Tibial nerve (tissue), 4 donors: Measurements from ENCODE around the gene PRKAG2. TPM values are rescaled to one million over a fixed set of nuclear protein-coding genes. Genes with fewer than 3 reads are reported as not detected.
"Not testable (repeated sequence)": the region's sequence is repeated elsewhere in the genome, so short reads cannot be mapped to it uniquely, and the experiment has no call there.

Experiments
- DNase-seq, 2 donors: peaks; one replicate each; pipeline ENCODE4 v3.0.0-alpha.2; 2019; ENCODE audit warnings: low spot score in 2 of 2
- H3K27ac ChIP-seq, 4 donors: fragments of 200-600 bp; sonication (generic) in 3 of 4; one replicate each; pipeline ENCODE4 v1.5.1; 2017 to 2019; ENCODE audit warnings: mild to moderate bottlenecking in 1 of 4
- H3K27me3 ChIP-seq, 2 donors: fragments of 200-600 bp; sonication (generic) in 1 of 2; one replicate each; pipeline versions ENCODE4 v1.5.1 to v1.6.0; 2017 to 2019
- H3K36me3 ChIP-seq, 3 donors: fragments of 200-600 bp; sonication (generic); one replicate each; pipeline ENCODE4 v1.5.1; 2018 to 2019
- H3K4me1 ChIP-seq, 4 donors: fragments of 200-600 bp; sonication (generic) in 3 of 4; one replicate each; pipeline ENCODE4 v1.5.1; 2017 to 2019
- H3K4me3 ChIP-seq, 4 donors: fragments of 200-600 bp; sonication (generic) in 3 of 4; one replicate each; pipeline ENCODE4 v1.5.1; 2017 to 2019; ENCODE audit warnings: mild to moderate bottlenecking in 1 of 4, moderate library complexity in 1 of 4
- H3K9me3 ChIP-seq, 4 donors: fragments of 200-600 bp; sonication (generic) in 3 of 4; one replicate each; pipeline ENCODE4 v1.5.1; 2017 to 2019
- CTCF ChIP-seq, 5 experiments: fragments of 200-600 bp in 3 of 5; fragments of 450-650 bp in 2 of 5; sonication (generic) in 3 of 5; IDR thresholded peaks; one replicate each; pipeline ENCODE4 v1.5.1; 2016 to 2019; ENCODE audit warnings: antibody characterized with exemption in 5 of 5, mild to moderate bottlenecking in 3 of 5, moderate library complexity in 2 of 5
- EP300 ChIP-seq, 2 donors: sonication (generic); formaldehyde crosslinking; IDR thresholded peaks; one replicate each; pipeline ENCODE4 v1.6.1; 2017; ENCODE audit warnings: antibody characterized with exemption in 2 of 2, mild to moderate bottlenecking in 1 of 2
- POLR2A ChIP-seq, 2 donors: fragments of 450-650 bp; IDR thresholded peaks; one replicate each; pipeline ENCODE4 v1.6.1; 2017; ENCODE audit warnings: antibody characterized with exemption in 2 of 2, mild to moderate bottlenecking in 2 of 2, moderate library complexity in 2 of 2
- WGBS, 2 donors: methylation state at CpG; one replicate each; pipeline ENCODE4 v1.1.5; 2018; 5-methylcytosine and 5-hydroxymethylcytosine counted together
- total RNA-seq, 4 donors: library from RNA; depleted of rRNA; stranded (reverse); fragments of >200 nt; gene quantifications; one replicate each; pipeline ENCODE4 v1.1.0, GENCODE V29; 2016

The PRKAG2 gene
- total RNA-seq, 4 donors from 2014 or later = 24.5 to 82.6 (median 38.3) TPM

GRCh38 chr7:151585744-151586393 is 291.0 kb downstream of the PRKAG2 start:
- WGBS, 2 donors = 85 to 89% methylated on average over 18 of the region's 18 CpGs
- Histone ChIP-seq H3K27ac (no peak overlapping the region), H3K36me3 (peaks cover 0 to 29% (median 0%) of the 10 kb centered on the region in 3 donors), H3K4me1 (no peaks in the 10 kb centered on the region), H3K9me3 (no peaks in the 10 kb centered on the region), H3K27me3 (no peaks in the 10 kb centered on the region), H3K4me3 (no peak overlapping the region)
- no peak for DNase-seq
- TF ChIP-seq EP300 (IDR thresholded peaks at IDR 0.05) = no peak
- no peak for TF ChIP-seq POLR2A (IDR thresholded peaks at IDR 0.05)
- no peak for TF ChIP-seq CTCF (IDR thresholded peaks at IDR 0.05)

GRCh38 chr7:151581741-151582140 is 295.2 kb downstream of the PRKAG2 start:
- WGBS, 2 donors = 83 to 91% methylated on average over 8 of the region's 8 CpGs
- TF ChIP-seq CTCF (IDR thresholded peaks at IDR 0.05) (no peak), EP300 (IDR thresholded peaks at IDR 0.05) (no peak), POLR2A (IDR thresholded peaks at IDR 0.05) (no peak)
- no peak for DNase-seq
- Histone ChIP-seq H3K27ac (no peak overlapping the region), H3K36me3 (peaks cover 0 to 47% (median 0%) of the 10 kb centered on the region in 3 donors), H3K27me3 (no peaks in the 10 kb centered on the region), H3K4me1 (no peaks in the 10 kb centered on the region), H3K4me3 (no peak overlapping the region), H3K9me3 (peaks cover 0 to 17% (median 4%) of the 10 kb centered on the region in 4 donors)

- no peak for TF ChIP-seq CTCF (IDR thresholded peaks at IDR 0.05)
- TF ChIP-seq EP300 (IDR thresholded peaks at IDR 0.05) = no peak
- TF ChIP-seq POLR2A (IDR thresholded peaks at IDR 0.05) = no peak
- Histone ChIP-seq H3K36me3 (peaks cover 0 to 44% (median 0%) of the 10 kb centered on the region in 3 donors), H3K9me3 (peaks cover 0 to 17% (median 4%) of the 10 kb centered on the region in 4 donors), H3K4me1 (no peaks in the 10 kb centered on the region), H3K4me3 (no peak overlapping the region), H3K27ac (no peak overlapping the region), H3K27me3 (no peaks in the 10 kb centered on the region)
- no peak for DNase-seq
- 97 to 98% methylated on average over 2 of the region's 2 CpGs for WGBS, 2 donors
Observed at GRCh38 chr7:151579644-151580043, 297.3 kb downstream of the PRKAG2 start.

GRCh38 chr7:151575410-151575809 is 301.5 kb downstream of the PRKAG2 start:
- DNase-seq = no peak
- WGBS, 2 donors = 88 to 90% methylated on average over 7 of the region's 7 CpGs

GRCh38 chr7:151573046-151573445 is 303.9 kb downstream of the PRKAG2 start:
- H3K36me3 ChIP-seq = peaks cover 0 to 31% (median 0%) of the 10 kb centered on the region in 3 donors
- not testable (repeated sequence) for H3K4me1 ChIP-seq, H3K27me3 ChIP-seq, H3K9me3 ChIP-seq, DNase-seq, H3K27ac ChIP-seq, H3K4me3 ChIP-seq
- 90 to 98% methylated on average over 3 of the region's 3 CpGs for WGBS, 2 donors

More at GRCh38 chr7:151575410-151575809, 301.5 kb downstream of the PRKAG2 start:
- H3K9me3 ChIP-seq = peaks cover 0 to 17% (median 4%) of the 10 kb centered on the region in 4 donors
- no peaks in the 10 kb centered on the region for H3K27me3 ChIP-seq
- no peak overlapping the region for H3K4me3 ChIP-seq
- no peak for TF ChIP-seq CTCF (IDR thresholded peaks at IDR 0.05)
- TF ChIP-seq POLR2A (IDR thresholded peaks at IDR 0.05) = no peak
- no peak for TF ChIP-seq EP300 (IDR thresholded peaks at IDR 0.05)
- no peak overlapping the region for H3K27ac ChIP-seq
- H3K4me1 ChIP-seq = no peaks in the 10 kb centered on the region
- H3K36me3 ChIP-seq = peaks cover 0 to 39% (median 0%) of the 10 kb centered on the region in 3 donors
